Upper lobe of left lung (tissue), 6 donors: ENCODE data around the gene STX11. TPM values are rescaled to one million over a fixed set of nuclear protein-coding genes. Genes with fewer than 3 reads are reported as not detected.
A peak's percentile ranks its signal among the peaks of the same experiment; 100 is the strongest.

ENCODE experiments used
- ATAC-seq, 2 donors: fragments of 200-7000 bp; cut with Tn5 transposase; one replicate each; pipeline ENCODE4 v1.9.1; 2022; ENCODE audit warnings: mild to moderate bottlenecking in 2 of 2, moderate library complexity in 2 of 2; ENCODE audit not compliant: low FRiP score in 2 of 2
- DNase-seq, 2 donors: peaks; one replicate each; pipeline ENCODE4 v3.0.0-alpha.2; 2019 to 2020
- H3K27ac ChIP-seq, 4 donors: fragments of 200-600 bp; sonication (generic); one replicate each; pipeline ENCODE4 v1.5.1; 2016 to 2019
- H3K27me3 ChIP-seq, 4 donors: fragments of 200-600 bp; sonication (generic); one replicate each; pipeline ENCODE4 v1.5.1; 2017 to 2019
- H3K36me3 ChIP-seq, 4 donors: fragments of 200-600 bp; sonication (generic); one replicate each; pipeline ENCODE4 v1.5.1; 2016 to 2019
- H3K4me1 ChIP-seq, 4 donors: fragments of 200-600 bp; sonication (generic); one replicate each; pipeline ENCODE4 v1.5.1; 2018 to 2019
- H3K4me3 ChIP-seq, 4 donors: fragments of 200-600 bp; sonication (generic); one replicate each; pipeline ENCODE4 v1.5.1; 2017 to 2019; ENCODE audit warnings: mild to moderate bottlenecking in 2 of 4, moderate library complexity in 1 of 4
- H3K9me3 ChIP-seq, 4 donors: fragments of 200-600 bp; sonication (generic); one replicate each; pipeline ENCODE4 v1.5.1; 2018 to 2019
- EP300 ChIP-seq, 4 donors: sonication (generic); formaldehyde crosslinking; IDR thresholded peaks; one replicate each; pipeline ENCODE4 v1.5.1; 2017; ENCODE audit warnings: antibody characterized with exemption in 4 of 4, control low read depth in 2 of 4
- POLR2A ChIP-seq, 4 donors: fragments of 450-650 bp; IDR thresholded peaks; one replicate each; pipeline ENCODE4 v1.5.1; 2016 to 2017; ENCODE audit warnings: antibody characterized with exemption in 4 of 4, mild to moderate bottlenecking in 2 of 4
- POLR2AphosphoS5 ChIP-seq, 2 donors: sonication (generic); formaldehyde crosslinking; IDR thresholded peaks; one replicate each; pipeline ENCODE4 v1.5.1; 2017; ENCODE audit warnings: antibody characterized with exemption in 2 of 2
- WGBS, 2 donors: methylation state at CpG; one replicate each; pipeline ENCODE4 v1.1.5; 2017 to 2018; 5-methylcytosine and 5-hydroxymethylcytosine counted together
- total RNA-seq, 6 donors: library from RNA; depleted of rRNA in 4 of 6; stranded (reverse); fragments of >200 nt in 4 of 6; gene quantifications; one replicate each; pipeline versions ENCODE4 v1.1.0 to v1.2.1, GENCODE V29; 2016 to 2021
- TF ChIP-seq, protein P1 (sequence below), 6 experiments: fragments of 450-650 bp in 4 of 6; fragments of 200-600 bp in 2 of 6; sonication (generic) in 2 of 6; IDR thresholded peaks; one replicate each; pipeline ENCODE4 v1.5.1; 2016 to 2019; ENCODE audit warnings: antibody characterized with exemption in 6 of 6
- donor health status: DM: no; HTN: no; CAD: no; lungs with moderate emphysema.
- donor health status: DM: no; HTN: yes; CAD: no; lungs with severe emphysema.

STX11 gene
- total RNA-seq, 6 donors from 2014 or later, result 47.9 to 134 (median 75.5) TPM

DNA sequence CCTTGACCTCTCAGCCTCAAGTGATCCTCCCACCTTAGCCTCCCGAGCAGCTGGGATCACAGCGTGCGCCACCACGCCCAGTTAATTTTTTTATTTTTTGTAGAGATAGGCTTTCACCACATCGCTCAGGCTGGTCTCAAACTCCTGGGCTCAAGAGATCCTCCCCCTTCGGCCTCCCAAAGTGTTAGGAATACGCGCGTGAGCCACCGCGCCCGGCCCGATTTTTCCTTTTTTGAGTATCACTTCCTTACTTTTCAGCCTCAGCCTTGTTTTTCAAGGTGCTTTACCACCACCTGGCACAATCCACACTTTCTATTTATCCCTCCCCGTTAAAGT, 791 bp upstream of the STX11 start:
- H3K9me3 ChIP-seq, result no peaks in the 10 kb centered on the region
- no peak for TF ChIP-seq POLR2A (IDR thresholded peaks at IDR 0.05)
- TF ChIP-seq EP300 (IDR thresholded peaks at IDR 0.05), result no peak
- TF ChIP-seq, protein P1, sequence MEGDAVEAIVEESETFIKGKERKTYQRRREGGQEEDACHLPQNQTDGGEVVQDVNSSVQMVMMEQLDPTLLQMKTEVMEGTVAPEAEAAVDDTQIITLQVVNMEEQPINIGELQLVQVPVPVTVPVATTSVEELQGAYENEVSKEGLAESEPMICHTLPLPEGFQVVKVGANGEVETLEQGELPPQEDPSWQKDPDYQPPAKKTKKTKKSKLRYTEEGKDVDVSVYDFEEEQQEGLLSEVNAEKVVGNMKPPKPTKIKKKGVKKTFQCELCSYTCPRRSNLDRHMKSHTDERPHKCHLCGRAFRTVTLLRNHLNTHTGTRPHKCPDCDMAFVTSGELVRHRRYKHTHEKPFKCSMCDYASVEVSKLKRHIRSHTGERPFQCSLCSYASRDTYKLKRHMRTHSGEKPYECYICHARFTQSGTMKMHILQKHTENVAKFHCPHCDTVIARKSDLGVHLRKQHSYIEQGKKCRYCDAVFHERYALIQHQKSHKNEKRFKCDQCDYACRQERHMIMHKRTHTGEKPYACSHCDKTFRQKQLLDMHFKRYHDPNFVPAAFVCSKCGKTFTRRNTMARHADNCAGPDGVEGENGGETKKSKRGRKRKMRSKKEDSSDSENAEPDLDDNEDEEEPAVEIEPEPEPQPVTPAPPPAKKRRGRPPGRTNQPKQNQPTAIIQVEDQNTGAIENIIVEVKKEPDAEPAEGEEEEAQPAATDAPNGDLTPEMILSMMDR (IDR thresholded peaks at IDR 0.05), result no peak
- TF ChIP-seq POLR2AphosphoS5 (IDR thresholded peaks at IDR 0.05), result no peak
- DNase-seq (peak in 1 of 2 donors; percentile 48), ATAC-seq (no peak)
- 50 to 62% methylated on average over 12 to 14 of the region's 14 CpGs for WGBS, 2 donors
- no peaks in the 10 kb centered on the region for H3K36me3 ChIP-seq
- peak overlapping the region; percentile 69 to 96 (median 88) for H3K4me3 ChIP-seq
- peaks cover 9 to 30% (median 18%) of the 10 kb centered on the region in 4 donors for H3K4me1 ChIP-seq
- no peaks in the 10 kb centered on the region for H3K27me3 ChIP-seq
- H3K27ac ChIP-seq, result peak overlapping the region; percentile 86 to 96 (median 90)

DNA sequence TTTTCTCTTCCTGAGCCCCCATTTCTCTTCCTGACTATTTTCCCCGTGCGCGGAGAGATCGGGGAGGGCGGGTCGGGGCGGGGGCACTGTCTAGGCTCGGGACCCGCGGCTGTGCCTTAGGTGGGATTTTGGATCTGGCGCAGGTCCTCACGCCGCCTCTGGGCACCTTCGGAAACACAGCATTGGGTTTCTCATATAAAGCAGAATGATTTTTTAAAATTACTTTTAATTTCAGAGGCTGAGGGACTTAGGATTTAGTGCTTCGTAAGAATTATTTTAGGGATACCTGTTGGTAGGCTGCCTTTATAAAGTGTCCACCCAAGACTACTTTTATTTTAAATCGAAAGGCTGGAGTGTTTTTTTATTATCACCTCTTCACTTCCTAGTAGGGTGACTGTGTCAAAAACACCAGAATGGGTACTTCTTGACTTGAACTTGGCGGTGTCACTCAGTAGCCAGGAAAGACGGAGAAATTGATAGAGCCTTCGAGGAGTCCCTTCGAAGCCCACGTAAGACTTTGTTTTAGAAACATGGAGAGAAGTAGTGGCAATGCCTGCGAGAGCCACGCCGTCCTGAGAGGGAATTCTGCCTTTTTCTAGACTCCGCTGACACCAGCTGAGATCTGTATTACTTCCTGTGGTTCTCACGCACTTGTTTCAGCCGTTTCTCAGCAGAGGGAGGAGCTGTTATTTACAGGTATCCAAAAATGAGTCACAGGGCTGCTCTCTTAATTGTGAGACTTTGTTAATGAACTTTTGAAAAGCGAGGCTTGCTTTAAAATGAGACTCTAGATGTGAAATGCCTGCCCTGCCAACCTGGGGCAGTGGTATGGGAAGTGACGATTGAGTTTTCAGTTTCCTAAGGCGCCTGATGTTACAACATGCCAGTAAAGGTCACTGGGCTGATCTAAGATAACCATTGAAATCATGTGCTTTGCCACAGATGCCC, 667 bp downstream of the STX11 start:
- Histone ChIP-seq H3K4me1 (peaks cover 13 to 31% (median 21%) of the 10 kb centered on the region in 4 donors), H3K9me3 (no peaks in the 10 kb centered on the region), H3K27me3 (no peaks in the 10 kb centered on the region), H3K4me3 (peak overlapping the region; percentile 69 to 96 (median 88)), H3K36me3 (no peaks in the 10 kb centered on the region), H3K27ac (peak overlapping the region; percentile 86 to 96 (median 90))
- DNase-seq, result peak in 1 of 2 donors; percentile 66
- 1 to 2% methylated on average over 29 to 30 of the region's 30 CpGs for WGBS, 2 donors
- TF ChIP-seq, protein P1 (IDR thresholded peaks at IDR 0.05), result peak in 3 of 6 experiments; percentile 26 to 31 (median 27)
- TF ChIP-seq POLR2A (IDR thresholded peaks at IDR 0.05) (peak in 3 of 4 donors; percentile 32 to 75 (median 49)), POLR2AphosphoS5 (IDR thresholded peaks at IDR 0.05) (peak; percentile 63 to 84), EP300 (IDR thresholded peaks at IDR 0.05) (peak in 3 of 4 donors; percentile 47 to 76 (median 62))
- ATAC-seq, result peak; percentile 59 to 80

DNA sequence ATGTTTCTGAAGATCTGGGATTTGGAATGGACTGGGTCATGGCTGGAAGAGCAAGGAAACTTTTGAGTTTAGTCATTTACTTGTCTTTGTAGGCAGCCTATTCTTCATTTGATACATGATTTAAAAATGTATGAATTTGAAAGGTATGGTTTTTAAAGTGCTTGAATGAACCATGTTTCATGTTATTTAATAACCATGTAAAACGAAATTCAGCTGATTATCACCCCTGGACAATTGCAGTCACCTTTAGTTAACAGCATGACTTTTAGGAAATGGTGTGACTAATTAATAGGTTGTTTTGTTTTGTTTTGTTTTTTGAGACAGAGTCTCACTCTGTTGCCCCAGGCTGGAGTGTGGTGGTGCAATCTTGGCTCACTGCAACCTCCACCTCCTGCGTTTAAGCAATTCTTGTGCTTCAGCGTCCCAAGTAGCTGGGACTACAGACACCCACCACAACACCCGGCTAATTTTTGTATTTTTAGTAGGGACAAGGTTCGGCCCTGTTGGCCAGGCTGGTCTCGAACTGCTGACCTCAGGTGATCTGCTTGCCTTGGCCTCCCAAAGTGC, 2.1 kb downstream of the STX11 start:
- no peaks in the 10 kb centered on the region for H3K9me3 ChIP-seq
- DNase-seq (peak in 1 of 2 donors; percentile 48), ATAC-seq (no peak)
- TF ChIP-seq EP300 (IDR thresholded peaks at IDR 0.05) (no peak), POLR2AphosphoS5 (IDR thresholded peaks at IDR 0.05) (peak in 1 of 2 donors; percentile 15)
- H3K27ac ChIP-seq, result peak overlapping the region in 3 of 4 donors; percentile 90 to 96 (median 91)
- WGBS, 2 donors, result 64 to 76% methylated on average over 6 of the region's 6 CpGs
- H3K36me3 ChIP-seq, result peaks cover 0 to 5% (median 0%) of the 10 kb centered on the region in 4 donors
- peak overlapping the region in 2 of 4 donors; percentile 87 to 89 for H3K4me3 ChIP-seq
- H3K4me1 ChIP-seq, result peaks cover 27 to 44% (median 30%) of the 10 kb centered on the region in 4 donors
- H3K27me3 ChIP-seq, result no peaks in the 10 kb centered on the region

DNA sequence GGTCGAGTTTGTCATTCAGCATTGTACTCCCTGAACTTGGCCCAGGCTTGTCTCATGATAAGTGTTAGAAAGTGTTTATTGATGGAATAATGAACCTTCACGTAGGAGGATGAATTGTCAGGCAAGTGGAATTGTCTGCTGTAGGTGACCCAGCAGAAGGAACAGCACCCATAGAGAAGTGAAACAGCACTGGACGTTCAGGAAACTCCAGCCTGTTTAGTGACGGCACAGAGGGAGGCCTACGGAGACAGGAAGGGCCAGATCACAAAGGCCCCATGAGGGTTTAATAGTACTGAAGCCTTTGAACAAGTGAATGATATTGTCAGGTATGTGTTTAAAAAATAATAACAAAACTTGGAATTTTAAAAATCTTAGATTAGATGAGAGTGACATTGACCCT, 2.9 kb downstream of the STX11 start:
- TF ChIP-seq POLR2AphosphoS5 (IDR thresholded peaks at IDR 0.05), result no peak
- peak in 1 of 4 donors; percentile 30 for TF ChIP-seq POLR2A (IDR thresholded peaks at IDR 0.05)
- no peak for TF ChIP-seq EP300 (IDR thresholded peaks at IDR 0.05)
- DNase-seq (peak in 1 of 2 donors; percentile 51), ATAC-seq (no peak)
- H3K36me3 ChIP-seq, result peaks cover 0 to 7% (median 0%) of the 10 kb centered on the region in 4 donors
- H3K27me3 ChIP-seq, result no peaks in the 10 kb centered on the region
- peak overlapping the region in 3 of 4 donors; percentile 43 to 96 (median 91) for H3K27ac ChIP-seq
- peaks cover 31 to 52% (median 36%) of the 10 kb centered on the region in 4 donors for H3K4me1 ChIP-seq
- H3K4me3 ChIP-seq, result peak overlapping the region in 1 of 4 donors; percentile 89
- WGBS, 2 donors, result 64 to 79% methylated on average over 5 of the region's 5 CpGs
- H3K9me3 ChIP-seq, result no peaks in the 10 kb centered on the region

DNA sequence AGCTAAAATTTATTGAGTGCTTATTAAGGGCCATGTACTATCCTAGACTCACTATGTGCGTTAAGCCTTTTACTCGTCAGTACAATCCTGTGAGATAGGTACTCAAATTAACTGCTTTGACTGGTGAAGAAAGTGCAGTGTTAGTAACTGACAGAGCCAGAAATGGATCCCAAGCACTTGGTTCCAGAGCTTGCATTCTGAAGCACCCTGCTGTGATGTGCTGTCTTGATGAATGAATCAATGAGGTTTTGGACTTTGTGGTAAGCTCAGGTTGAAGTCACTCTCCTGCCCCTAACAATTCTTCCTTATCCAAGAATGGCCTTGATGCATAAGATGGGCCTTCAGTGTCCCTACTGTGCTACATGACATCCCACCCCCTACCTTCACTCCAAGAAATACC, 3.7 kb downstream of the STX11 start:
- ATAC-seq, result no peak
- WGBS, 2 donors, result 88 to 100% methylated on average over 2 of the region's 2 CpGs
- no peak for DNase-seq

DNA sequence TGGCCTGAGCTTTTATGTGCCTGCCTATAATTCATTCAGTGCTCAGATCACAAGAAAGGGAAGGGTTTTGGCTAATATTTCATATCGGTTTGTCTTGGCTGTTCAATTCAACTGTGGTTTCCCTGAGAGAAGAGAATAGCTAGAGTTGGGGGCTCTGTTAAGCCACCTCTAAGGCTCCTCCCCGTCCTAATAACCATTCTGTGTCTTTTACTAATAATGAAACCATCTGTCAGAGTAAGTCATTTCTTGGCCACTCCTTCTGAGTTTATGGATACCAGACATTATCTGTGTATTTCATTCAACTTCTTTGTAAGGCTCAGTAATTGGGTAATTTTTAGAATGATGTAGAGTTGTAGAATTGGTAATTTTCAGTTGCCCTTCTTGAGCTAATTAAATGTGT, 5.2 kb downstream of the STX11 start:
- peaks cover 32 to 74% (median 55%) of the 10 kb centered on the region in 4 donors for H3K4me1 ChIP-seq
- no peak for DNase-seq
- WGBS, 2 donors, result 81 to 89% methylated on average over 2 of the region's 2 CpGs

More for the DNA sequence above, 3.7 kb downstream of the STX11 start:
- no peak for TF ChIP-seq POLR2AphosphoS5 (IDR thresholded peaks at IDR 0.05)
- peaks cover 0 to 7% (median 0%) of the 10 kb centered on the region in 4 donors for H3K36me3 ChIP-seq
- H3K27ac ChIP-seq, result peak overlapping the region in 3 of 4 donors; percentile 22 to 96 (median 43)
- H3K4me3 ChIP-seq, result peak overlapping the region in 1 of 4 donors; percentile 89
- peaks cover 37 to 60% (median 43%) of the 10 kb centered on the region in 4 donors for H3K4me1 ChIP-seq
- no peaks in the 10 kb centered on the region for H3K9me3 ChIP-seq
- H3K27me3 ChIP-seq, result no peaks in the 10 kb centered on the region

More for the DNA sequence above, 5.2 kb downstream of the STX11 start:
- no peaks in the 10 kb centered on the region for H3K27me3 ChIP-seq
- H3K9me3 ChIP-seq, result no peaks in the 10 kb centered on the region
- H3K27ac ChIP-seq, result peak overlapping the region in 2 of 4 donors; percentile 7 to 77
- H3K4me3 ChIP-seq, result no peak overlapping the region
- TF ChIP-seq EP300 (IDR thresholded peaks at IDR 0.05) (no peak), POLR2AphosphoS5 (IDR thresholded peaks at IDR 0.05) (no peak), POLR2A (IDR thresholded peaks at IDR 0.05) (no peak)
- TF ChIP-seq, protein P1 (IDR thresholded peaks at IDR 0.05), result no peak
- no peak for ATAC-seq
- H3K36me3 ChIP-seq, result peaks cover 0 to 7% (median 0%) of the 10 kb centered on the region in 4 donors
